Left lobe of liver (tissue), 2 donors: ENCODE data around the gene BCL2A1. TPM values are rescaled to one million over a fixed set of nuclear protein-coding genes. Genes with fewer than 3 reads are reported as not detected.
"Not testable (repeated sequence)": the region's sequence is repeated elsewhere in the genome, so short reads cannot be mapped to it uniquely, and the experiment has no call there.

Experiments used
- ATAC-seq: fragments of 200-7000 bp; cut with Tn5 transposase; one replicate; pipeline ENCODE4 v1.9.1; 2020; ENCODE audit warnings: mild to moderate bottlenecking, moderate library complexity
- DNase-seq: peaks from one replicate; pipeline ENCODE4 v3.0.0-alpha.2; 2020; ENCODE audit warnings: low spot score
- total RNA-seq: library from RNA; stranded (reverse); gene quantifications from one replicate; pipeline ENCODE4 v1.2.1, GENCODE V29; 2021
- donor health status: DM: no; HTN: no; CAD: no; lungs with moderate emphysema.
- donor health status: DM: no; HTN: yes; CAD: no.

Gene BCL2A1
- total RNA-seq: 0.58 TPM

DNA sequence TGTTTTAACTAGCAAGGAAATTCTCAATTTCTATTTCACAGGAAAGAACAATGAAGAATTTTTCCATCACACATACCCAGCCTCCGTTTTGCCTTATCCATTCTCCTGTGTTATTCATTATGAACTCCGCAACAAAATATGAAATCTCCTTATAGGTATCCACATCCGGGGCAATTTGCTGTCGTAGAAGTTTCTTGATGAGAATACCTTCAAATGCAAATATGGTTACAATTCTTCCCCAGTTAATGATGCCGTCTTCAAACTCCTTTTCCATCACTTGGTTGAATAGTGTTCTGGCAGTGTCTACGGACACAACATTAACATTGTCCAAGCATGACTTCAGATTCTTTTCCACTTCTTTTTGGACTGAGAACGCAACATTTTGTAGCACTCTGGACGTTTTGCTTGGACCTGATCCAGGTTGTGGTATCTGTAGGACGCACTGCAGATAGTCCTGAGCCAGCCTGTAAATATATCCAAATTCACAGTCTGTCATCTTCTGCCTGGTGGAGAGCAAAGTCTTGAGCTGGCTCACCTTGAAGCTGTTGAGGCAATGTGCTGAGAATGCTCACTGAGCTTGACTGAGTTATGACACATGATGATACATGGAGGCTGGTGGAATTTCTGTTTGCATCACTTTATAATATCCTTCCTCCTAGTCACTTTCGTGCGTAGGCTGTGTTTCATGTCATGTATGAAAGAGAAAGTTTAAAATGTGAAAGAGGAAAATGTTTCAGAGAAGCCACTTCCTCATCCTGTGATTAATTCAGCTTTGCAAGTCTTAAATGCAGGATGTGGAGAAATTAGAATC lies at the start of gene BCL2A1:
TSS of gene BCL2A1 (minus strand) at position 573 of the 811 bp plus-strand sequence. CDS start at position 496, 77 bp downstream.
- ATAC-seq: peak; percentile 21
- no peak for DNase-seq

DNA sequence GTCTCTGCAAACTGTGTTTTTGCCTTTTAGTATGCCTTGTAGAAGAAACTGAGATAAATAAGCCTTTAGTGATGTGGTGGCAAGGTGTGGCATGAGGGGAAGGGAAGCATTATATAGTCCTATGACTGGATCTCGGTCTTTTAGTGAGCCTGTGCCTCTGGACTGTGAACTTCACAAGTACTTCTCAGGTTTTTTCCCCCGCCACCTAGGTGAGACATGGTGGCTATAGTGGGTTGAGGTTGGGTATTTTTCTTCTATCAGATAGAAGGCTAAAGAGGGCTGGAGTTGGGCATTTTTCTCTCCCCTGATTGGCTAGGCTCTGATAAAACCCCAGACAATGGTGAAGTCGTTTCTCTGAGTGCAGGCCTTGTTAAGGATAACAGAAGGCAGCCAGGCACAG lies 49.7 kb upstream of the BCL2A1 start:
- DNase-seq (no peak), ATAC-seq (no peak)

DNA sequence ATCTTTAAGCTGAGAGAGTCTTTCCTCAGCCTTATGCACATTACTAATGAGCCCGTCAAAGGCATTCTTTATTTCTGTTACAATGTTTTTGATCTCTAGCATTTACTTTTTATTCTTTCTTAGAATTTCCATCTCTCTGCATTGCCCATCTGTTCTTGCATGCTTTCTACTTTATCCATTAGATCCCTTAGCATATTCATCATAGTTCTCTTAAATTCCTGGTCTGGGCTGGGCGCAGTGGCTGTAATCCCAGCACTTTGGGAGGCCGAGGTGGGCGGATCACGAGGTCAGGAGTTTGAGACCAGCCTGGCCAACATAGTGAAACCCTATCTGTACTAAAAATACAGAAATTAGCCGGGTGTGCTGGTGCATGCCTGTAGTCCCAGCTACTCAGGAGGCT lies 49.2 kb upstream of the BCL2A1 start:
- peak; percentile 15 for DNase-seq
- not testable (repeated sequence) for ATAC-seq

DNA sequence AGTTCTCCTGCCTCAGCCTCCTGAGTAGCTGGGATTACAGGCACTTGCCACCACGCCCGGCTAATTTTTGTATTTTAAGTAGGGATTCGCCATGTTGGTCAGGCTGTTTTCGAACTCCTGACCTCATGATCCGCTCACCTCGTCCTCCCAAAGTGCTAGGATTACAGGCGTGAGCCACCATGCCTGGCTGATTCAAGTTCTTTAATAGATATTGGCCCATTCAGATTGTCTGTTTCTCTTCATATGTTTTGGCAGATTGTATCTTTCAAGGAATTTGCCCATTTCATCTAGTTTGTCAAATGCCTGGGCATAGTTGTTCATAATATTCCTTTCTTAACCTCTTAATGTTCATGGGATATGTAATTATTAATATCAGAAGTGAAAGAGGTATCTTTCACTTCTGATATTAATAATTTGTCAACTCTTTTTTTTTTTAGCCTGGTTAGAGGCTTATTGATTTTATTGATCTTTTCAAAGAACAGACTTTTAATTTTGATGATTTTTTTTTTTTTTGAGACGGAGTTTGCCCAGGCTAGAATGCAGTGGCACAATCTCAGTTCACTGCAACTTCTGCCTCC lies 48.3 kb upstream of the BCL2A1 start:
- DNase-seq (peak; percentile 3), ATAC-seq (no peak)

DNA sequence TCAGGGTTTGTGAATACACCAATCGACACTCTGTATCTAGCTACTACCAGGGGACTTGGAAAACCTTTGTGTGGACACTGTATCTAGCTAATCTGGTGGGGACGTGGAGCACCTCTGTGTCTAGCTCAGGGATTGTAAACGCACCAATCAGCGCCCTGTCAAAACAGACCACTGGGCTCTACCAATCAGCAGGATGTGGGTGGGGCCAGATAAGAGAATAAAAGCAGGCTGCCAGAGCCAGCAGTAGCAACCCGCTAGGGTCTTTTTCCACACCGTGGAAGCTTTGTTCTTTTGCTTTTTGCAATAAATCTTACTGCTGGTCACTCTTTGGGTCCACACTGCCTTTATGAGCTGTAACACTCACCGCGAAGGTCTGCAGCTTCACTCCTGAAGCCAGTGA lies 46.1 kb upstream of the BCL2A1 start:
- peak; percentile 5 for DNase-seq
- ATAC-seq: not testable (repeated sequence)

DNA sequence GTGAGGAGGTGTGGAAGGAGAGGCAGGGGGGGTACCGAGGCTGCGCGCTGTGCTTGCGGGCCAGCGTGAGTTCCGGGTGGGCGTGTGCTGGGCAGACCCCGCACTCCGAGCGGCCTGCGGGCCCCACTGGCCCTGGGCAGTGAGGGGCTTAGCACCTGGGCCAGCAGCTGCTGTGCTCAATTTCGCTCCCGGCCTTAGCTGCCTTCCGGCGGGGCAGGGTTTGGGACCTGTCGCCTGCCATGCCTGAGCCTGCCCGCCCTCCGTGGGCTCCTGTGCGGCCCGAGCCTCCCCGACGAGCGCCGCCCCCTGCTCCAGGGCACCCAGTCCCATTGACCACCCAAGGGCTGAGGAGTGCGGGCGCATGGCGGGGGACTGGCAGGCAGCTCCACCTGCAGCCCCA lies 45.5 kb upstream of the BCL2A1 start:
- ATAC-seq: not testable (repeated sequence)

DNA sequence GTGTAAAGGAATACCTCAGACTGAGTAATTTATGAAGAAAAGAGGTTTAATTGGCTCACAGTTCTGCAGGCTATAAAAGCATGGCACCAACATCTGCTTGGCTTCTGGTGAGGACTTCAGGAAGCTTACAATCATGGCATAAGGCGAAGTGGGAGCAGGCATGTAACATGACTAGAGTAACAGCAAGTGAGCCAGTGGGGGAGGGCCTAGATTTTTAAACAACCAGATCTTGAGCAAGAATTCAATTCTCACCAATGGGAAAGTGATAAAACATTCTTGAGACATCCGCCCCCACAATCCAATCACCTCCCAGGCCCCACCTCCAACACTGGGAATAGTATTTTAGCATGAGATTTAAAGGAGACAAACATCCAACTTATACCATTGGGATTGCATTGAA lies 44.2 kb upstream of the BCL2A1 start:
- DNase-seq: peak; percentile 4
- ATAC-seq: no peak

More for the DNA sequence above, 45.5 kb upstream of the BCL2A1 start:
- DNase-seq: peak; percentile 24

DNA sequence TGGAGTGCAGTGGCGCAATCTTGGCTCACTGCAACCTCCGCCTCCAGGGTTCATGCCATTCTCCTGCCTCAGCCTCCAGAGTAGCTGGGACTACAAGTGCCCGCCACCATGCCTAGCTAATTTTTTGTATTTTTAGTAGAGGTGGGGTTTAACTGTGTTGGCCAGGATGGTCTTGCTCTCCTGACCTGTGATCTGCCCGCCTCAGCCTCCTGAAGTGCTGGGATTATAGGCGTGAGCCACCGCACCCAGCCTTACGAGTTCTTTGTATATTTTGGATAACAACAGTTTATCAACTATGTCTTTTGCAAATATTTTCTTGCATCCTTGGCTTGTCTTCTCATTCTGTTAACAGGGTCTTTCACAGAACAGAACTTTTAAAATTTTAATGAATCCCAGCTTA lies 43.2 kb upstream of the BCL2A1 start:
- DNase-seq, ATAC-seq: not testable (repeated sequence)

DNA sequence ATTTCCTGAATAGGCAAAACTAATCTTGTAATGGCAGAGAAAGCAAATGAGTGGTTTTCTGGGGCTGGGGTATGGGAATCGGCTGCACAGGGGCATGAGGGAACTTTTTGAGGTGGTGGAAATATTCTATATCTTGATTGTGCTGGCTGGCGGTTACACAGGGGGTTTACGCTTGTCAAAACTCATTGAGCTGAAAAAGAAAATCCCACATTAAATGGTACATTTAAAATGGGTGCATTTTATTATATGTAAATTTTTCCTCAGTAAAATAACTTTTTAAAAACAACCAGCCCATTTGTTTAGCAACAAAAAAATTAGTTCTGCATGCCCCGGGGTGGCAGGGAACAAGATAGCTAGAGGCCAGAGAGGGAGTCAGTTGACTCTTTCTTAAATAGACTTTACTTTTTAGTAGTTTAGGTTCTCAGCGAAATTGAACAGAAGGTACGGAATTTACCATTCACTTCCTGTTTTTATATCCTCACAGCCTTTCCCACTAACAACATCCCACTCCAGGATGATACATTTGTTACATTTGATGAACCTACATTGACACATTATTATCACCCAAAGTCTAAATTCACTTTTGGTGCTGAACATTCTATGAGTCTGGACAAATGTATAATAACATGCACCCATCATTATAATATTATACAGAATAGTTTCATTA lies 41.2 kb upstream of the BCL2A1 start:
- no peak for DNase-seq
- no peak for ATAC-seq

DNA sequence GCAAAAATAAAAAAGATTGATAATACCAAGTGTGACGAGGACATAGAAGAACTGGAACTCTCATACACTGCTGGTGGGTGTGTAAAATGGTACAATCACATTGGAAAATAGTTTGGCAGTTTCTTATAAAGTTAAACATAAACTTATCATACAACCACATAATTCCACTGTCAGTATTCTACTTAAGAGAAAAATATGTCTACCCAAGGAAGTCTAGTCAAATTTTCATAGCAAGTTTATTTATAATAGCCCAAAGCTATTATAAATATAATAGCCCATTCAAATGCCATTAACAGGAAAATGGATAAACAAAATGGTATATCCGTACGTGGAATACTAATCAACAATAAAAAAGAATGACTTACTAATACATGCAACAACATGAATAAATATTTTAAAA lies 40.6 kb upstream of the BCL2A1 start:
- DNase-seq: no peak
- ATAC-seq: no peak

DNA sequence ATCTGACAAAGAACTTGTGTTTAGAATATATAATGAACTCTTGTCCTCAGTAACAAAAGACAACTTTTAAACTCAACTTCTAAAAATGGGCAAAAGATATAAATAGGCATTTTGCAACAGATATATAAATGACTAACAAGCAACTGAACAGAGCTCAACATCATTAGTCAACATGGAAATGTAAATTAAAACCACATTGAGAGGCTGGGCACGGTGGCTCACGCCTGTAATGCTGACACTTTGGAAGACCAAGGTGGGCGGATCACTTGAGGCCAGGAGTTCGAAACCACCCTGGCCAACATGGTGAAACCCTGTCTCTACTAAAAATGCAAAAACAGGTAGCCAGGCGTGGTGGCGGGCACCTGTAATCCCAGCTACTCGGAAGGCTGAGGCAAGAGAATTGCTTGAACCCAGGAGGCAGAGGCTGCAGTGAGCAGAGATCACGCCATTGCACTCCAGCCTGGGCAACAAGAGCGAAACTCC lies 40.1 kb upstream of the BCL2A1 start:
- DNase-seq: peak; percentile 19
- ATAC-seq: not testable (repeated sequence)

DNA sequence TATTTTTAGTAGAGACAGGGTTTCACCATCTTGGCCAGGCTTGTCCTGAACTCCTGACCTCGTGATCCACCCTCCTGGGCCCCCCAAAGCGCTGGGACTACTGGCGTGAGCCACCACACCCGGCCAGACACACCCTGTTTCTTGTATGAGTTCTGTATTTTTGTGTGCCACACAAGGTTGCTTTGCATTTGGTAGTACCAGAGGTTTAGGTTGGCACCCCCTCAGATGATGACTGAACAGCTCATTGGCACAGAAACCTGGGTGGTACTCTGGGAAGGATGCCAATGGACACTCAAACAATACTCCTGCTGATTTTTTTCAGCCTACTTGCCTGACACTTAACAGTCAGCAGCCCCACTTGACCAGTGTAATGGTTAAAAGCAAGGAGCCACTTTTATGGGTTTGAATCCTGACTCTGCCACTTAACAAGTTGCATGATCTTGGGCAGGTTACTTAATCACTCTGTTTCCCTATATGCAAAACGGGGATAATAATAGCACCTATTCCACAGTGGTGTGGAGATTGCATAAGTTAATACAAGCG lies 39.2 kb upstream of the BCL2A1 start:
- no peak for ATAC-seq
- peak; percentile 22 for DNase-seq

DNA sequence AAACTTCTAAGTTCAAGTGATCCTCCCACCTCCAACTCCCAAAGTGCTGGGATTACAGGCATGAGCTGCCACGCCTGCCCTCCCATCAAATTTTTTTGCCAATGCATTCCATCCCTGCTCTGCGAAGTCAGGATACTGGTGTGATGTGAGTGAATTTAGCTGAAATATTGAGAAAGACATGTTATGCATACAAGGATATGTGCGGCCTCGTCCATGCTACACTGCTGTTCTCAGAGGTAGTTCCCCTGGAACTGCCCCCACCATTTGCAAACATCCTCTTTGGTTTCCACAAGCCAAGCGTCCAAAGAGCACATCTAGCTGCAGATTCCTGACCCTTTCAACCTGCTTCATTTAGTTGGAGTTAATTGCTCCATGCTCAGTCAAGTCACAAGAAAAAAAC lies 36.5 kb upstream of the BCL2A1 start:
- DNase-seq: peak; percentile 29
- ATAC-seq: peak; percentile 34

DNA sequence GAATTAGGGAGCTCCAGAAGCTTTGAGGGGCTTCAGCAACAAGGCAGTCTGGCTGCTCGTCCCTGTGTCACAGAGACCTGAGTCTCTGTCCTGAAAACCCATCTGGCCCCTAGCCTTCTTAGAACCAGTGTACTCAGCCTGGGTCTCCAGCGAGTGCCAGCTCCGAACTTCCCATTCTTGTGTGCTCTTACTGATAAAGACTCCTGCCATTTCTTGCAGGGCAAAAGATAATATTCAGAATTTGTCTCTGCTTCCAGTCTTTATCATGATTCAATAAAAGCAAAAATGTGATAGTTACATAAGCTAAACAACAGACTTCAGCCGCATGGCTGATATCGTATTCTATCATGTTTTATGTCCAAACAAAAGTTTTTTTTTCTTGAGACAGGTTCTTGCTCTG lies 36.0 kb upstream of the BCL2A1 start:
- DNase-seq (peak; percentile 14), ATAC-seq (no peak)

DNA sequence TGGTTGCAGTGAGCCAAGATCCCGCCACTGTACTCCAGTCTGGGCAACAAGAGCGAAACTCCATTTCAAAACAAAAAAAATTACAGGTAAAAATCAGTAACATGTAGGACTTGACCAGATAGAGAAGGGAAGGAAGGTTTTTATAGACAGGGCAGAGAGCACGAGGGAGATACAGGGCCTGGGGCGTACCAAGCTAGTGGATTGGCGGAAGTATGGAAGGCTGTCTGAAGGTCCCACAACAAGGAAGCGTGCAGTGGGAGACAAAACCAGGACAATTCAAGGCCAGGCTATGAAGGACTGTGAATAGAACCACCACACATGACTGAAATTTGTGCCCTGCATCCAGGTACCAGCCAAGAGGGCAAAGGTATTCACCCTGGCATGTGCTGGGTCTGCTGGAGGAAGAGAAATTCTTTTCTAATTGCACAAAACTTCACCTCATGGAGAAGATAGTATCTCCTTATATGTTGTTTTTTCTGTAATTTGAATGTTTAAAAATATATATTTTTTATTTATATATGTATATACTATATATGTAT lies 33.0 kb upstream of the BCL2A1 start:
- DNase-seq: peak; percentile 47

DNA sequence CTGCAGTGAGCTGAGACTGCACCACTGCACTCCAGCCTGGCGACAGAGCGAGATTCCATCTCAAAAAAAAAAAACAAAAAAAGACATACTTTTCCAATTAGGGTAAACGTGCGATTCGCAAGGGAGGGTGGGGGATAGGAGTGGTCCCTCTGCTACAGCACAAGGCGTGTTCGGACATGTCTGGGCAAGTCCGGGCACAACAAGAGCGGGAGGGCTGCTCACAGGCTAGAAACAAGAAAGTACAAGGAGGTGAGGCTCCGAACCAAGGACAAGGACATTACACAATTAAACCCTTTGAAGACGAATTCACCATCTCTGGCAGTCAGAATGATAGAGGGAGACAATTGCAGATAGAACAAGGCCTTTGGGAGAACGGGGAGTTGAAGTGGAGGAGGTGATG lies 32.2 kb upstream of the BCL2A1 start:
- DNase-seq: peak; percentile 30
- no peak for ATAC-seq

More for the DNA sequence above, 33.0 kb upstream of the BCL2A1 start:
- peak; percentile 90 for ATAC-seq

DNA sequence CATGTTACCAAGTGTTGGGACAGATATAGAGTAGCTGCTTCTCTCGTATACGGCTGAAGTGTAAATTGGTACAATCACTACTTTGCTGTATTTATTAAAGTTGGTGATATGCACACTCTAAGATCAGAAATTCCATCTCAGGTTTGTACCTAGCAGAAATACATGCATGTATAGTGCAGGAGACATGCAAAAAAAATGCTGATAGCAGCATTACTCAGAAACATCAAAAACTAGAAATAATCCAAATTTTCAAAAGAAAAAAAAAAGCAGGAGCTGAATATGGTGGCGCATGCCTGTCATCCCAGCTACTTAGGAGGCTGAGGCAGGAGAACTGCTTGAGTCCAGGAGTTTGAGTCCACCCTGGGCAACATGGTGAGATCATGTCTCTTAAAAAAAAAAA lies 31.3 kb upstream of the BCL2A1 start:
- DNase-seq (no peak), ATAC-seq (no peak)

DNA sequence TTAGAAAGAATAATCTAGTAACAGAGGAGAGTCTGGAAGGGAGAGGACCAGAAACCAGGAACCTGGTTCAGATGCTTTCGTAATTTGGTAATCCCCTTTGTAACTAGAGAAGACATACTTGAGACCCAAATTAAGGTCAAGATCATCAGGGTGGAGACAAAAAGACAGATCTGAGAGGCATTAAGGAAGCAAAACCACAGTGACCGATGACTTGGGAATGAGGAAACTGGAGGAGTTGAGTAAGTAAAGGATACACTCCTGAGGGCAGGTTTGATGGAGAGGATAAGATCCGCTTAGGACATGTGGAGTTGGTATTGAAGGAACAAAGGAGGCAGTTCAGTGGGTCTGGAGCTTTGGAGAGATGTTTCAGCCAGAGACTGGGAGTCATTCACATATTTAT lies 23.6 kb upstream of the BCL2A1 start:
- DNase-seq (no peak), ATAC-seq (no peak)

DNA sequence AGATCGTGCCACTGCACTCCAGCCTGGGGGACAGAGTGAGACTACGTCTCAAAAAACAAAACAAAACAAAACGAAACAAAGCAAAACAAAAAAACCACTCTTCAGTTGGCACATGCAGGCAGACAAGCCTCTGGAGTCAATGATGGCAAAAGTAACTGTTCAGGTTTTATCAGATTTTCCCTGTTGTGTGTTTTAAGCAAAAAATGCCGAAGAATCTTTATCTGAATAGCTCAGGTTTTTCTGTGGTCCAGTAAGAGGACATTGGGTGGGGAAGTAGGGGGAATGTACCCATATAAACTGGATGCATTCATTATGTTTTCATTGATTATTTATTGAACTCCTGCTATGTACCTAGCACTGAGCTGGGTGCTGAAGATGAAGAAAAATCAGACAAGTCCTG lies 20.8 kb upstream of the BCL2A1 start:
- DNase-seq: no peak
- ATAC-seq: no peak

DNA sequence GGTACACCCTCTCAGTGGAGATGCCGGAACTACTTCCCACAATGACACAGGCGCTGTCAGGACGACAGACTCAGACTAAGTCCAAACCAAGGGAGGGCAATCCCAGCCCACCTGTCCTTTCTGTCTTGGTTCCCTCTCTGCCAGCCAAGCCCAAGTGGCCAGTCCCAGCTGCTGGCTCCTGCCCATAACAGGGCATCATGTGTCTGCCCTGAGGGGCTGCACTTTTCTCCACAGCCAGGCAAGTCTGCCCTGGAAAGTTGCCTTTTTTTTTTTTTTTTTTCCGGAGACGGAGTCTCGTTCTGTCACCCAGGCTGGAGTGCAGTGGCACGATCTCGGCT lies 20.0 kb upstream of the BCL2A1 start:
- no peak for DNase-seq

DNA sequence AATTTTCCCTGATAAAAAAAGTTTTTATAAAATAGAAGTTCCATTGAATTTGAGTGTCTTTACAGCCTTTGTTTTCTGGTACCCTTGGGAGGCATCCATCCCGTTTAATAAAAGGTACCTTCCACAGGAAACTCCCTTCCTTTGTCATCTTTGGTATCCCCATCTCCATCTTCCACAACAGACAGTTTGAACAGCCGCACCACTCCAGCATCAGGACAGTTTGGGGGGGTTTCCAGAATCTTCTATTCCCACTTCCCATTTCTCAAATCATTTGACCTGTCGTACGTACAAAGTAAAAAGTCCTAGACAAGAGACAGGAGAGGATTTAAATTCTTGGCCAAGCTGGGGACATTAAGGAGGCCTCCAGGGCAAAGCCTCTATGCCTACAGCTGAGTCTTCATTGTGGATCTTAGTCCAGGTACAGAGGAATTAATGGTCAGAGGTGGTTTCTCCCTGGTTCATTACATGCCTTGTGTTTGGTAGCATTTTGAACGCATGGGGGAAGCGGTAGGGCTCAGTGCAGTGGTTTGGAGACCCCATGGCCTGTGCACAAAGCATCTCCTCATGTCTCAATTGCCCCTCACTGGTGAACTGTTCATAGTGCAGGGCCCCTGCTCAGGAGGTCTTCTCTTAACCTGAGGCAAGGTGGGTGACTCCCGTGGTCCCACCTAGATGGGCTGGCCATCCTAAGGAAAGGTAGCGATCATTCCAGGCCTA lies 19.4 kb upstream of the BCL2A1 start:
- DNase-seq (no peak), ATAC-seq (no peak)

More for the DNA sequence above, 20.0 kb upstream of the BCL2A1 start:
- no peak for ATAC-seq
